ENCODE results near the gene CCDC92. TPM values are rescaled to one million over a fixed set of nuclear protein-coding genes. Genes with fewer than 3 reads are reported as not detected.

The CCDC92 gene
- total and polyA plus RNA-seq, 2 of the 8 experiments (the other 6 are each of a cell fraction or from before 2014, with no cell fraction given): 0.43 to 0.51 TPM

GRCh38 chr12:123949770-123950165 lies 22.9 kb downstream of the CCDC92 start:
- H4K8ac ChIP-seq (ENCODE audit: extremely low read depth, insufficient read depth, low read length): no peak overlapping the region

More at GRCh38 chr12:123949770-123950165, 22.9 kb downstream of the CCDC92 start:
- H3K27ac ChIP-seq (ENCODE audit: low read depth, low read length): no peak overlapping the region
- H3K4ac ChIP-seq (replicated peaks; ENCODE audit: insufficient read length, low read depth, low read length): no peak overlapping the region
- H3K27me3 ChIP-seq (replicated peaks in 1 of 4; ENCODE audit: control insufficient read depth in 3 of 4, extremely low read depth in 1 of 4, insufficient read depth in 3 of 4, low read length in 3 of 4): peaks cover 0 to 18% (median 3%) of the 10 kb centered on the region in 4 experiments; a peak in 5 of 7 replicates
- DNase-seq (ENCODE audit: low read depth in 1 of 2, low spot score in 2 of 2) (no peak), FAIRE-seq (no peak)
- ChIA-PET CTCF (ENCODE audit: partially characterized antibody) (interaction anchor here (1.0 to 2.3 kb wide), 3 partner anchors 11 to 36 kb away, joined by 3 to 6 read pairs (median 5); no protein-coding TSS in a partner anchor), POLR2A (ENCODE audit: partially characterized antibody) (no interaction called here)
- H2BK20ac ChIP-seq (ENCODE audit: low read length): no peak overlapping the region
- no peaks in the 10 kb centered on the region for H3K23me2 ChIP-seq (ENCODE audit: low read depth, low read length)
- H3K18ac ChIP-seq (ENCODE audit: extremely low read depth, low read length): no peak overlapping the region
- 91% methylated on average over 15 of the region's 15 CpGs; no CpG with 5 or more reads in 1 of the 2 experiments for WGBS, 2 experiments (ENCODE audit: extremely low coverage in 1 of 2, insufficient coverage in 1 of 2, insufficient read length in 1 of 2, insufficient replicate concordance in 2 of 2, low coverage in 1 of 2, low lambda C conversion rate in 2 of 2, missing lambda C conversion rate in 1 of 2)
- H2BK120ac ChIP-seq (replicated peaks; ENCODE audit: low read depth, low read length): no peak overlapping the region
- H3K79me1 ChIP-seq (ENCODE audit: low read depth, low read length): no peaks in the 10 kb centered on the region
- H4K5ac ChIP-seq (ENCODE audit: insufficient read length, low read depth, low read length): no peak overlapping the region
- H3K36me3 ChIP-seq (ENCODE audit: control insufficient read depth in 2 of 4, insufficient read depth in 4 of 4, low read length in 3 of 4): no peaks in the 10 kb centered on the region
- no peak overlapping the region for H3K23ac ChIP-seq (ENCODE audit: insufficient read length)
- H3K79me2 ChIP-seq (ENCODE audit: control insufficient read depth in 1 of 2, insufficient read depth in 2 of 2, low read length in 2 of 2): no peaks in the 10 kb centered on the region
- peaks cover 0 to 2% of the 10 kb centered on the region in 2 experiments for H4K20me1 ChIP-seq (replicated peaks in 1 of 2; ENCODE audit: control insufficient read depth in 1 of 2, insufficient read depth in 2 of 2, low read length in 2 of 2)
- H2BK5ac ChIP-seq (ENCODE audit: low read depth, low read length): no peak overlapping the region
- H3K4me2 ChIP-seq (ENCODE audit: insufficient read depth in 1 of 2, low read depth in 2 of 2, low read length in 2 of 2): no peak overlapping the region
- H3K4me3 ChIP-seq (ENCODE audit: extremely low read depth in 1 of 4, insufficient read depth in 2 of 4, low read depth in 3 of 4, low read length in 4 of 4): no peak overlapping the region
- TF ChIP-seq TEAD4 (IDR thresholded peaks at IDR 0.05; ENCODE audit: low read depth, low read length): no peak
- no peak for TF ChIP-seq ASH2L (IDR thresholded peaks at IDR 0.05; ENCODE audit: low read length)
- no peak for TF ChIP-seq NANOG (IDR thresholded peaks at IDR 0.05; ENCODE audit: insufficient read depth, low read depth, low read length, poor library complexity, severe bottlenecking)
- TF ChIP-seq SIRT6 (IDR thresholded peaks at IDR 0.05; ENCODE audit: low read length): no peak
- no peak for TF ChIP-seq BCL11A (IDR thresholded peaks at IDR 0.05; ENCODE audit: low read depth in 2 of 2, low read length in 2 of 2)
- no peak for TF ChIP-seq SP2 (IDR thresholded peaks at IDR 0.05; ENCODE audit: low read length)
- TF ChIP-seq MAFK (IDR thresholded peaks at IDR 0.05; ENCODE audit: low read depth, low read length): no peak
- no peak for TF ChIP-seq ZNF274 (IDR thresholded peaks at IDR 0.05; ENCODE audit: borderline replicate concordance, extremely low read depth, low read length)
- TF ChIP-seq ATF2 (IDR thresholded peaks at IDR 0.05; ENCODE audit: low read length): no peak
- TF ChIP-seq TAF7 (optimal IDR thresholded peaks at IDR 0.05; ENCODE audit: borderline replicate concordance, low read depth, low read length): no peak
- no peaks in the 10 kb centered on the region; a peak in 1 of 4 replicates for H3K9me3 ChIP-seq (ENCODE audit: insufficient read depth in 2 of 2, low read depth in 1 of 2, low read length in 1 of 2)
- H2AK5ac ChIP-seq (ENCODE audit: low read depth, low read length): no peak overlapping the region
- H3K14ac ChIP-seq (ENCODE audit: insufficient read length): no peak overlapping the region
- H3K56ac ChIP-seq (replicated peaks; ENCODE audit: insufficient read length, low read depth, low read length): no peak overlapping the region
- H2AFZ ChIP-seq (ENCODE audit: low read length): no peak overlapping the region
- H4K91ac ChIP-seq (replicated peaks; ENCODE audit: insufficient read length, low read length): no peak overlapping the region
- H2BK15ac ChIP-seq (ENCODE audit: low read length): no peak overlapping the region
- H2BK12ac ChIP-seq (ENCODE audit: low read depth, low read length): no peak overlapping the region
- no peaks in the 10 kb centered on the region for H3K4me1 ChIP-seq (replicated peaks in 1 of 4; ENCODE audit: control insufficient read depth in 3 of 4, insufficient read depth in 4 of 4, low read length in 3 of 4)
- H3K9ac ChIP-seq (replicated peaks in 1 of 4; ENCODE audit: extremely low read depth in 1 of 4, low read depth in 3 of 4, low read length in 3 of 4): no peak overlapping the region
